ENCODE measurements around the gene DEAF1. TPM values are rescaled to one million over a fixed set of nuclear protein-coding genes. Genes with fewer than 3 reads are reported as not detected.

DEAF1 gene
- total and polyA plus RNA-seq, 8 donors: 12.3 to 111 (median 37.0) TPM

DNA sequence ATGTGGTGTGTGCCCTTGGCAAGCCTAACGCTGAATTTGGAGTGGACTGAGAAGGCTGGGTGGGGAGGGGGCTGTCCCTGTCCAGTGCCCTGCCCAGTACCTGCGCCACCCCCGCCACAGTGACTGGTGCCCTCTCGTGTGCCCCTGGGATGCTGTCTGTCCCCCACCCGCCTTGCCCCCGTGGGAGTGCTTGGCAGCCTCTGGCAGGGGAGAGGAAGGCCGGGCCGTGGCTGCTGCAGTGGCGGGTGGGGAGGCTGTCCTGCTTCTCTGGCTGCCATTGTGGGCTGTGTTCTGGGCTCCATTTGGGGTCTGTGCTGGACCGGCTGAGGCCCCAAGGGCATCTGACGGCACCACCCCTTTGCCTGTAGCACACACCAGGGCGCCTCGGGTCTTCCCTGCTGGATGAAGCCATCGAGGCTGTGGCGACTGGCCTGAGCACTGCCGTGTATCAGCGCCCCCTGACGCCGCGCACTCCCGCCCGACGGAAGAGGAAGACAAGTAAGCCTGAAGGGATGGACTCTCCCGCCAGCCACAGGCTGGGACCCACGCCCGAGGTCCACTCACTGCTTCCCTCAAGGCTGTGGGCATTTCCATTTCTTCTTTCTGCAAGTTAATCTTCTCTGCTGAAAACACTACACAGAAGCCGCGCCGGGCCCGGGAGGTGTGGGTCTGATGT is 96.9 kb downstream of the DEAF1 start:
- Histone ChIP-seq H3K36me3 (peaks cover 90 to 100% (median 100%) of the 10 kb centered on the region in 4 donors), H3K27me3 (no peaks in the 10 kb centered on the region), H3K27ac (no peak overlapping the region), H3K4me1 (no peaks in the 10 kb centered on the region), H3K4me3 (no peak overlapping the region), H3K9me3 (no peaks in the 10 kb centered on the region)
- intact Hi-C loops (cut with DNase I; ENCODE audit: low total_unique reads): no loop called here
- TF ChIP-seq EP300 (IDR thresholded peaks at IDR 0.05): no peak
- no peak for DNase-seq
- WGBS, 5 donors: 83 to 94% (median 93%) methylated on average over 20 to 30 of the region's 30 CpGs

DNA sequence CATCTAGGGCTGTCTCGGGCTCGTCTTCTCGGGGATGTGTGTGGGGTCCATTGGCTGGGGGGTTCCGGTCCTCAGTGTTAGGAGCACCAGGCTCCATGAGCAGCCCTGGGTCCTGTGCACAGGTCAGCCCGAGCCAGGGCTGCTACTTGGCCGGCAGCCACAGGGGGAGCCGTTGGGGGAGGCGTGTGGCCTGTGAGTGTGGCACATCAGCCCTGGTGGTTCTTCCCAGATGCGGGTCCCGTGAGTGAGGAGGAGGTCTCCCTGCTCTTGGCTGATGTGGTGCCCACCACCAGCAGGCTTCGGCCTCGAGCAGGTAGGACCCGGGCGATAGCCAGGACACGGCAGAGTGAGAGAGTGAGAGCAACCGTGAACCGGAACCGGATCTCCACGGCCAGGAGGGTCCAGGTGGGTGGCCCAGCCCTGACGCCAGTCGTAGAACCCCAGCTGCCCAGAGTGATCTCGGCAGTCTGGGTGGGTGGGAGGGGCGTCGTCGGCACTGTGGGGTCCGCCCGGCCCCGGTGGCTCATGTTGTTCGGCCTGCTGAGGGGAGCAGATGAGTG is 97.8 kb downstream of the DEAF1 start:
- Histone ChIP-seq H3K9me3 (no peaks in the 10 kb centered on the region), H3K27me3 (no peaks in the 10 kb centered on the region), H3K27ac (no peak overlapping the region), H3K36me3 (peaks cover 93 to 100% (median 100%) of the 10 kb centered on the region in 4 donors), H3K4me3 (no peak overlapping the region), H3K4me1 (no peaks in the 10 kb centered on the region)
- TF ChIP-seq EP300 (IDR thresholded peaks at IDR 0.05) (no peak), POLR2A (IDR thresholded peaks at IDR 0.05) (no peak), POLR2AphosphoS5 (IDR thresholded peaks at IDR 0.05) (no peak)
- TF ChIP-seq, protein P1, sequence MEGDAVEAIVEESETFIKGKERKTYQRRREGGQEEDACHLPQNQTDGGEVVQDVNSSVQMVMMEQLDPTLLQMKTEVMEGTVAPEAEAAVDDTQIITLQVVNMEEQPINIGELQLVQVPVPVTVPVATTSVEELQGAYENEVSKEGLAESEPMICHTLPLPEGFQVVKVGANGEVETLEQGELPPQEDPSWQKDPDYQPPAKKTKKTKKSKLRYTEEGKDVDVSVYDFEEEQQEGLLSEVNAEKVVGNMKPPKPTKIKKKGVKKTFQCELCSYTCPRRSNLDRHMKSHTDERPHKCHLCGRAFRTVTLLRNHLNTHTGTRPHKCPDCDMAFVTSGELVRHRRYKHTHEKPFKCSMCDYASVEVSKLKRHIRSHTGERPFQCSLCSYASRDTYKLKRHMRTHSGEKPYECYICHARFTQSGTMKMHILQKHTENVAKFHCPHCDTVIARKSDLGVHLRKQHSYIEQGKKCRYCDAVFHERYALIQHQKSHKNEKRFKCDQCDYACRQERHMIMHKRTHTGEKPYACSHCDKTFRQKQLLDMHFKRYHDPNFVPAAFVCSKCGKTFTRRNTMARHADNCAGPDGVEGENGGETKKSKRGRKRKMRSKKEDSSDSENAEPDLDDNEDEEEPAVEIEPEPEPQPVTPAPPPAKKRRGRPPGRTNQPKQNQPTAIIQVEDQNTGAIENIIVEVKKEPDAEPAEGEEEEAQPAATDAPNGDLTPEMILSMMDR (IDR thresholded peaks at IDR 0.05): no peak
- WGBS, 5 donors: 87 to 92% (median 91%) methylated on average over 13 to 29 of the region's 29 CpGs
- intact Hi-C loops (cut with DNase I; ENCODE audit: low total_unique reads): no loop called here
- DNase-seq: no peak

DNA sequence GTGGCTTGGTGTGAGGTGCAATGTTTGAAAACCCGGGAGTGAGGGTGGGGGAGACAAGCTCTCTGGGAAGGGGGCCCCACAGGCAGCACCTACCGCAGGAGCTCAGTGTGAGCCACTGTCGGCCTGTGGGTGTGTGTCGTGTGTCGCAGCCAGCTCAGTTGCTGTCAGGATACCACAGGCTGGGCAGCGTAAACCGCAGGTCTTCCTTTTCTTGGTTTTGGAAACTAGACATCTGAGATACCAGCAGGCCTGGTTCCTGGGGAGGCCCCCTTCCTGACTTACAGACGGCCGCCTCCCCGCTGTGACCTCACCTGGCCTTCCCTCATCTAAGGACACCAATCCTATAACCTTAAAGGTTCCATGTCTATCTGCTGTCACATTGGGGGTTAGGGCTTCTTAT is 98.6 kb downstream of the DEAF1 start:
- TF ChIP-seq EP300 (IDR thresholded peaks at IDR 0.05): no peak
- TF ChIP-seq POLR2AphosphoS5 (IDR thresholded peaks at IDR 0.05): no peak
- TF ChIP-seq POLR2A (IDR thresholded peaks at IDR 0.05): no peak
- Histone ChIP-seq H3K4me3 (no peak overlapping the region), H3K9me3 (no peaks in the 10 kb centered on the region), H3K4me1 (no peaks in the 10 kb centered on the region), H3K27ac (no peak overlapping the region), H3K36me3 (peaks cover 88 to 100% (median 100%) of the 10 kb centered on the region in 4 donors), H3K27me3 (no peaks in the 10 kb centered on the region)
- 87 to 93% (median 89%) methylated on average over 7 to 10 of the region's 10 CpGs for WGBS, 5 donors
- intact Hi-C loops (cut with DNase I; ENCODE audit: low total_unique reads): no loop called here
- DNase-seq: no peak

DNA sequence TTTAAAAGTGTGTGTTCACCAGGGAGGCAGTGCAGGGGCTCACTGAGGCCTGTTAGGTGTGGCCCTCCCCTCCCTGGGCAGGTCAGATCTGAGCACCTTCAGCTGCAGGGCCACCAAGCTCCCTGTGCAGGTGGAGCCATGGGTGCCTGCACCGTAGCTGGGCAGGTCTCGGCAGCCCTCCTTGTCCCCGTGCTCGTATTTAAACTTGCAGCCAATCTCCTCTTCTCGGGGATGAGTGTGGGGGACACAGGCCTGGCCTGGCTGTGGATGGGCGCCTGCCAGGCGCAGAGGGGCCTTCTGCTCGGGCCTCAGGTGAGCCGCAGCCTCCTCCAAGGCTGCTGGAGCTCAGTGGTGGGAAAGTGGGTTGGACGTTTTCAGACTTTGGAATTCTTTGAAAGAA is 99.6 kb downstream of the DEAF1 start:
- WGBS, 5 donors: 90 to 92% (median 90%) methylated on average over 8 to 10 of the region's 10 CpGs

More for the DNA sequence above, 99.6 kb downstream of the DEAF1 start:
- no peak for DNase-seq
- H3K27me3 ChIP-seq: no peaks in the 10 kb centered on the region
- H3K36me3 ChIP-seq: peaks cover 87 to 100% (median 100%) of the 10 kb centered on the region in 4 donors
- TF ChIP-seq EP300 (IDR thresholded peaks at IDR 0.05) (no peak), POLR2AphosphoS5 (IDR thresholded peaks at IDR 0.05) (no peak), POLR2A (IDR thresholded peaks at IDR 0.05) (no peak)
- TF ChIP-seq, protein P1 (IDR thresholded peaks at IDR 0.05): no peak
- no peaks in the 10 kb centered on the region for H3K4me1 ChIP-seq
- no peaks in the 10 kb centered on the region for H3K9me3 ChIP-seq
- no peak overlapping the region for H3K4me3 ChIP-seq
- intact Hi-C loops (cut with DNase I; ENCODE audit: low total_unique reads): no loop called here
- no peak overlapping the region for H3K27ac ChIP-seq

Other genes starting within 250 kb of the DEAF1 start
- 100 to 1,000 TPM in 2 of 5 donors, 10 to 100 TPM in 3; 16.5 to 264 (median 59.0) TPM for gene PTDSS2, start 244.9 kb downstream of the DEAF1 start, total RNA-seq
- 10 to 100 TPM; 11.6 to 24.3 (median 22.3) TPM for gene PTDSS2, start 244.9 kb downstream of the DEAF1 start, polyA plus RNA-seq
- 100 to 1,000 TPM in 4 of 5 donors, 10 to 100 TPM in 1; 61.3 to 260 (median 137) TPM for gene RNH1, start 188.0 kb downstream of the DEAF1 start, total RNA-seq
- 100 to 1,000 TPM in 2 of 3 donors, 10 to 100 TPM in 1; 95.3 to 149 (median 106) TPM for gene RNH1, start 188.0 kb downstream of the DEAF1 start, polyA plus RNA-seq
- 10 to 100 TPM; 14.2 to 87.5 (median 21.6) TPM for gene HRAS, start 159.6 kb downstream of the DEAF1 start, total RNA-seq
- gene HRAS, start 159.6 kb downstream of the DEAF1 start, polyA plus RNA-seq: 100 to 1,000 TPM; 108 to 181 (median 131) TPM
- gene LRRC56, start 157.7 kb downstream of the DEAF1 start, total RNA-seq: 1 to 10 TPM in 3 of 5 donors, under 1 TPM in 1, not detected in 1; 0.18 to 8.1 (median 3.3) TPM
- gene LRRC56, start 157.7 kb downstream of the DEAF1 start, polyA plus RNA-seq: 1 to 10 TPM; 2.1 to 2.9 (median 2.9) TPM
- 10 to 100 TPM in 3 of 5 donors, 1 to 10 TPM in 1, under 1 TPM in 1; 0.55 to 92.7 (median 12.8) TPM for gene LMNTD2, start 134.5 kb downstream of the DEAF1 start, total RNA-seq
- 1 to 10 TPM; 6.3 to 9.2 (median 7.2) TPM for gene LMNTD2, start 134.5 kb downstream of the DEAF1 start, polyA plus RNA-seq
- gene RASSF7, start 134.3 kb downstream of the DEAF1 start, total RNA-seq: 100 to 1,000 TPM in 2 of 5 donors, 10 to 100 TPM in 3; 16.7 to 330 (median 86.6) TPM
- gene RASSF7, start 134.3 kb downstream of the DEAF1 start, polyA plus RNA-seq: 100 to 1,000 TPM in 2 of 3 donors, 10 to 100 TPM in 1; 73.0 to 121 (median 103) TPM
- gene PHRF1, start 118.8 kb downstream of the DEAF1 start, total RNA-seq: 10 to 100 TPM; 17.5 to 60.8 (median 29.9) TPM
- 10 to 100 TPM in 1 of 3 donors, 1 to 10 TPM in 2; 7.9 to 14.8 (median 9.4) TPM for gene PHRF1, start 118.8 kb downstream of the DEAF1 start, polyA plus RNA-seq
- 10 to 100 TPM in 4 of 5 donors, 1 to 10 TPM in 1; 5.7 to 49.1 (median 22.5) TPM for gene IRF7, start 79.3 kb downstream of the DEAF1 start, total RNA-seq
- gene IRF7, start 79.3 kb downstream of the DEAF1 start, polyA plus RNA-seq: 10 to 100 TPM; 33.0 to 43.8 (median 40.8) TPM
- 10 to 100 TPM in 1 of 5 donors, 1 to 10 TPM in 4; 2.7 to 92.1 (median 5.5) TPM for gene CDHR5, start 70.3 kb downstream of the DEAF1 start, total RNA-seq
- gene CDHR5, start 70.3 kb downstream of the DEAF1 start, polyA plus RNA-seq: 1 to 10 TPM in 1 of 3 donors, under 1 TPM in 2; 0.38 to 2.2 (median 0.92) TPM
- gene SCT, start 68.0 kb downstream of the DEAF1 start, total RNA-seq: 1 to 10 TPM in 1 of 5 donors, not detected in 4; 3.1 TPM
- gene SCT, start 68.0 kb downstream of the DEAF1 start, polyA plus RNA-seq: under 1 TPM in 1 of 3 donors, not detected in 2; 0.95 TPM
- gene DRD4, start 58.0 kb downstream of the DEAF1 start, total RNA-seq: not detected
- gene DRD4, start 58.0 kb downstream of the DEAF1 start, polyA plus RNA-seq: 1 to 10 TPM in 1 of 3 donors, under 1 TPM in 2; 0.19 to 1.7 (median 0.50) TPM
- 10 to 100 TPM in 4 of 5 donors, 1 to 10 TPM in 1; 4.9 to 46.5 (median 21.5) TPM for gene TMEM80, start 594 bp upstream of the DEAF1 start, total RNA-seq
- gene TMEM80, start 594 bp upstream of the DEAF1 start, polyA plus RNA-seq: 10 to 100 TPM in 2 of 3 donors, 1 to 10 TPM in 1; 9.0 to 30.8 (median 18.1) TPM
- gene EPS8L2, start 11.0 kb upstream of the DEAF1 start, total RNA-seq: 100 to 1,000 TPM in 4 of 5 donors, 10 to 100 TPM in 1; 45.0 to 617 (median 306) TPM
- 100 to 1,000 TPM in 1 of 3 donors, 10 to 100 TPM in 2; 91.5 to 190 (median 96.2) TPM for gene EPS8L2, start 11.0 kb upstream of the DEAF1 start, polyA plus RNA-seq
- 100 to 1,000 TPM in 4 of 5 donors, 10 to 100 TPM in 1; 85.9 to 258 (median 175) TPM for gene TALDO1, start 52.2 kb upstream of the DEAF1 start, total RNA-seq
- 100 to 1,000 TPM; 139 to 214 (median 208) TPM for gene TALDO1, start 52.2 kb upstream of the DEAF1 start, polyA plus RNA-seq
- gene GATD1, start 82.3 kb upstream of the DEAF1 start, total RNA-seq: 10 to 100 TPM in 4 of 5 donors, 1 to 10 TPM in 1; 9.9 to 68.1 (median 13.4) TPM
- 10 to 100 TPM; 21.0 to 63.2 (median 24.7) TPM for gene GATD1, start 82.3 kb upstream of the DEAF1 start, polyA plus RNA-seq
- not detected for gene CEND1, start 94.9 kb upstream of the DEAF1 start, total RNA-seq
- under 1 TPM in 1 of 3 donors, not detected in 2; 0.23 TPM for gene CEND1, start 94.9 kb upstream of the DEAF1 start, polyA plus RNA-seq
- gene SLC25A22, start 103.1 kb upstream of the DEAF1 start, total RNA-seq: 1 to 10 TPM in 4 of 5 donors, not detected in 1; 5.5 to 9.8 (median 7.4) TPM
- gene SLC25A22, start 103.1 kb upstream of the DEAF1 start, polyA plus RNA-seq: 10 to 100 TPM; 10.1 to 11.9 (median 11.8) TPM
- gene PIDD1, start 110.0 kb upstream of the DEAF1 start, total RNA-seq: 100 to 1,000 TPM in 1 of 5 donors, 10 to 100 TPM in 3, 1 to 10 TPM in 1; 5.9 to 503 (median 57.1) TPM
- gene PIDD1, start 110.0 kb upstream of the DEAF1 start, polyA plus RNA-seq: 10 to 100 TPM; 20.5 to 25.6 (median 25.5) TPM
- gene RPLP2, start 114.7 kb upstream of the DEAF1 start, total RNA-seq: 1,000 to 10,000 TPM in 1 of 5 donors, 100 to 1,000 TPM in 4; 360 to 5,956 (median 454) TPM
- 1,000 to 10,000 TPM; 1,397 to 2,170 (median 1,669) TPM for gene RPLP2, start 114.7 kb upstream of the DEAF1 start, polyA plus RNA-seq
- 100 to 1,000 TPM in 3 of 5 donors, 10 to 100 TPM in 2; 33.4 to 385 (median 139) TPM for gene PNPLA2, start 123.7 kb upstream of the DEAF1 start, total RNA-seq
- gene PNPLA2, start 123.7 kb upstream of the DEAF1 start, polyA plus RNA-seq: 10 to 100 TPM; 41.7 to 85.1 (median 77.8) TPM
- 100 to 1,000 TPM in 4 of 5 donors, 10 to 100 TPM in 1; 12.7 to 556 (median 165) TPM for gene CRACR2B, start 132.7 kb upstream of the DEAF1 start, total RNA-seq
- gene CRACR2B, start 132.7 kb upstream of the DEAF1 start, polyA plus RNA-seq: 100 to 1,000 TPM; 105 to 133 (median 119) TPM
- gene CD151, start 137.7 kb upstream of the DEAF1 start, total RNA-seq: 100 to 1,000 TPM; 103 to 293 (median 157) TPM
- 100 to 1,000 TPM in 2 of 3 donors, 10 to 100 TPM in 1; 66.7 to 262 (median 206) TPM for gene CD151, start 137.7 kb upstream of the DEAF1 start, polyA plus RNA-seq
- 100 to 1,000 TPM in 1 of 5 donors, 10 to 100 TPM in 4; 13.8 to 407 (median 63.4) TPM for gene POLR2L, start 147.3 kb upstream of the DEAF1 start, total RNA-seq
- gene POLR2L, start 147.3 kb upstream of the DEAF1 start, polyA plus RNA-seq: 100 to 1,000 TPM; 130 to 160 (median 152) TPM
- gene TSPAN4, start 147.6 kb upstream of the DEAF1 start, total RNA-seq: 100 to 1,000 TPM in 1 of 5 donors, 10 to 100 TPM in 4; 20.5 to 116 (median 29.7) TPM
- 10 to 100 TPM; 10.5 to 29.8 (median 26.4) TPM for gene TSPAN4, start 147.6 kb upstream of the DEAF1 start, polyA plus RNA-seq
- 100 to 1,000 TPM in 1 of 5 donors, 10 to 100 TPM in 4; 35.4 to 121 (median 78.6) TPM for gene CHID1, start 215.6 kb upstream of the DEAF1 start, total RNA-seq
- gene CHID1, start 215.6 kb upstream of the DEAF1 start, polyA plus RNA-seq: 10 to 100 TPM; 40.9 to 46.4 (median 42.3) TPM
- 100 to 1,000 TPM in 2 of 5 donors, 10 to 100 TPM in 3; 30.3 to 350 (median 64.5) TPM for gene AP2A2, start 230.6 kb upstream of the DEAF1 start, total RNA-seq
- gene AP2A2, start 230.6 kb upstream of the DEAF1 start, polyA plus RNA-seq: 10 to 100 TPM; 15.0 to 19.1 (median 18.1) TPM